Measurements from ENCODE around the gene SLC44A4. TPM values are rescaled to one million over a fixed set of nuclear protein-coding genes. Genes with fewer than 3 reads are reported as not detected.

SLC44A4 gene
- total RNA-seq, 1 donor from 2014 or later = 0.32 TPM

DNA sequence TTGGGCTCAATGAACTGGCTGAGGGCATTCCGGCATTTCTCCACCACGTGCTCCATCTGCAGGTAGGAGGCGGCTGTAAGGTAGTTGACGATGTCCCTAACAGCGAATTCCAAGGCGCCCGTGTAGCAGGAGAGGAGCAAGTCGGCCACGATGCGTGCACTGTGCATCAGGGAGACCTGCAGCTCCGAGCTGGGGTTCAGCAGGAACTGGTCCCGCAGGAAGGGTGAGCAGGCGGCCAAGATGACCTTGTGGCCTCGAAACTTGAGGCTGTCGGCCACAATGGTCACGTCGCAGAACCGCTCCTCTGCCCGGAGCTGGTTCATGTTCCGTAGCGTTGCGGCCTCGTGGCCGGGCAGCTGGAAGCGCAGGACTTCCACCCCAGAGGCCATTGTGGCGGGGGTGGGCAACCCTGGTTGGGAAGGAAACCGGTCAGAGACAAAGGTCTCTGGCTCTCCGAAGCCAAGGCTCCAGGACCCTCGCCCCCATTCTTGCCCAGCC, 22.2 kb upstream of the SLC44A4 start:
- Histone ChIP-seq H3K36me3 (peaks cover 1% of the 10 kb centered on the region), H3K79me2 (ENCODE audit: low read depth) (peaks cover 55% of the 10 kb centered on the region), H3K4me1 (peaks cover 32% of the 10 kb centered on the region), H4K20me1 (ENCODE audit: low read depth) (peaks cover 30% of the 10 kb centered on the region), H2AFZ (replicated peaks) (no peak overlapping the region), H3K9ac (peak overlapping the region; percentile 45), H3K9me3 (ENCODE audit: low read depth) (no peaks in the 10 kb centered on the region), H3K27ac (peak overlapping the region; percentile 58), H3K27me3 (no peaks in the 10 kb centered on the region), H3F3A (ENCODE audit: low read depth) (peaks cover 52% of the 10 kb centered on the region), H3K4me3 (peak overlapping the region; percentile 75), H3K4me2 (peak overlapping the region; percentile 95)
- peak overlapping the region; percentile 86 for H3K4me3 Mint-ChIP-seq
- peak; percentile 29 for DNase-seq (ENCODE audit: low spot score)
- no peaks in the 10 kb centered on the region for H3K9me3 Mint-ChIP-seq
- H3K27me3 Mint-ChIP-seq (ENCODE audit: insufficient read depth, low read depth) = peaks cover 1% of the 10 kb centered on the region
- TF ChIP-seq, protein P1, sequence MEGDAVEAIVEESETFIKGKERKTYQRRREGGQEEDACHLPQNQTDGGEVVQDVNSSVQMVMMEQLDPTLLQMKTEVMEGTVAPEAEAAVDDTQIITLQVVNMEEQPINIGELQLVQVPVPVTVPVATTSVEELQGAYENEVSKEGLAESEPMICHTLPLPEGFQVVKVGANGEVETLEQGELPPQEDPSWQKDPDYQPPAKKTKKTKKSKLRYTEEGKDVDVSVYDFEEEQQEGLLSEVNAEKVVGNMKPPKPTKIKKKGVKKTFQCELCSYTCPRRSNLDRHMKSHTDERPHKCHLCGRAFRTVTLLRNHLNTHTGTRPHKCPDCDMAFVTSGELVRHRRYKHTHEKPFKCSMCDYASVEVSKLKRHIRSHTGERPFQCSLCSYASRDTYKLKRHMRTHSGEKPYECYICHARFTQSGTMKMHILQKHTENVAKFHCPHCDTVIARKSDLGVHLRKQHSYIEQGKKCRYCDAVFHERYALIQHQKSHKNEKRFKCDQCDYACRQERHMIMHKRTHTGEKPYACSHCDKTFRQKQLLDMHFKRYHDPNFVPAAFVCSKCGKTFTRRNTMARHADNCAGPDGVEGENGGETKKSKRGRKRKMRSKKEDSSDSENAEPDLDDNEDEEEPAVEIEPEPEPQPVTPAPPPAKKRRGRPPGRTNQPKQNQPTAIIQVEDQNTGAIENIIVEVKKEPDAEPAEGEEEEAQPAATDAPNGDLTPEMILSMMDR (IDR thresholded peaks at IDR 0.05) = no peak
- TF ChIP-seq EZH2phosphoT487 (IDR thresholded peaks at IDR 0.05) (no peak), EZH2 (IDR thresholded peaks at IDR 0.05) (no peak)
- H3K27ac Mint-ChIP-seq = no peak overlapping the region
- H3K36me3 Mint-ChIP-seq = peaks cover 2% of the 10 kb centered on the region
- H3K4me1 Mint-ChIP-seq = peaks cover 36% of the 10 kb centered on the region

DNA sequence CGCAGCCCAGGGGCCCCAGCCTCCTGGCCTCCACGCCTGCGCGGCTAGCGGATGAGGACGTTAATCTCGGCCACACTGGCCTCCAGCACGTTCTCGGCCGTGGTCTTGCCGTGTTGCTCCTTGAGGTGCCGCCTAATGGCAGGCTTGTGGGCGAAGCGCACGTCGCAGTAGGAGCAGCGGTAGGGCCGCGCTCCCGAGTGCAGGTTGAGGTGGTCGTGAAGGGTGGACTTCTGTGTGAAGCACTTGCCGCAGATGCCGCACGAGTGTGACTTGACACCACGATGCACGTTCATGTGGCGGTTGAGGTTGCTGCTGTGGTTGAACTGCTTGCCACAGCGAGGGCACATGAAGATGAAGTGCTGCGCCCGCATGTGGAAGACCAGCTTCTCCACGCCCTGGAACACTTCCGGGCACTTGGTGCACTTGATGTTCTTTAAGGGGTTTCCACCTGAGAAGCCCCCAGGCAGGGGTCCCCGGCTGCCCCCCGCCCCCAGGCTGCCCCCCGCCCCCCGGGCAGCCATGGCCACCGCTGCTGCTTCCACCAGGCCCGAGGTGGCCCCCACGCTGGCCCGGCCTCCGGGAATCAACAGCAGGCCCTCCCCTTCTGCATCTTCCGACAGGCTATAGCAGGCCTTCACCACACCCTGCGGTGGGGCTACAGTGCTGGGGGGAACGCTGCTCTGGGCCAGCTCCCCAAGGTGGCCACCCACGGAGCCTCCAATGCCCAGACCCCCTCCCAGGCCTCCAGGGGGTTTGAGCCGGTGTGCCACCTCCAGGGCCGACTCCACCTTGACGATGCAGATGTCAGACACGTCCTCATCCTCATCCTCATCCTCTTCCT, 21.3 kb upstream of the SLC44A4 start:
- Histone ChIP-seq H3F3A (ENCODE audit: low read depth) (peaks cover 53% of the 10 kb centered on the region), H3K27me3 (no peaks in the 10 kb centered on the region), H3K4me1 (peaks cover 26% of the 10 kb centered on the region), H3K4me2 (peak overlapping the region; percentile 95), H3K27ac (no peak overlapping the region), H2AFZ (replicated peaks) (no peak overlapping the region), H3K9ac (no peak overlapping the region), H3K4me3 (no peak overlapping the region), H4K20me1 (ENCODE audit: low read depth) (peaks cover 36% of the 10 kb centered on the region), H3K9me3 (ENCODE audit: low read depth) (no peaks in the 10 kb centered on the region), H3K79me2 (ENCODE audit: low read depth) (peaks cover 63% of the 10 kb centered on the region), H3K36me3 (peaks cover 10% of the 10 kb centered on the region)
- no peak overlapping the region for H3K27ac Mint-ChIP-seq
- TF ChIP-seq EZH2 (IDR thresholded peaks at IDR 0.05) = no peak
- TF ChIP-seq, protein P1 (IDR thresholded peaks at IDR 0.05) = no peak
- no peak for TF ChIP-seq EZH2phosphoT487 (IDR thresholded peaks at IDR 0.05)
- H3K9me3 Mint-ChIP-seq = no peaks in the 10 kb centered on the region
- H3K4me1 Mint-ChIP-seq = peaks cover 38% of the 10 kb centered on the region
- peaks cover 8% of the 10 kb centered on the region for H3K36me3 Mint-ChIP-seq
- DNase-seq (ENCODE audit: low spot score) = no peak
- H3K4me3 Mint-ChIP-seq = peak overlapping the region; percentile 86
- H3K27me3 Mint-ChIP-seq (ENCODE audit: insufficient read depth, low read depth) = no peaks in the 10 kb centered on the region

DNA sequence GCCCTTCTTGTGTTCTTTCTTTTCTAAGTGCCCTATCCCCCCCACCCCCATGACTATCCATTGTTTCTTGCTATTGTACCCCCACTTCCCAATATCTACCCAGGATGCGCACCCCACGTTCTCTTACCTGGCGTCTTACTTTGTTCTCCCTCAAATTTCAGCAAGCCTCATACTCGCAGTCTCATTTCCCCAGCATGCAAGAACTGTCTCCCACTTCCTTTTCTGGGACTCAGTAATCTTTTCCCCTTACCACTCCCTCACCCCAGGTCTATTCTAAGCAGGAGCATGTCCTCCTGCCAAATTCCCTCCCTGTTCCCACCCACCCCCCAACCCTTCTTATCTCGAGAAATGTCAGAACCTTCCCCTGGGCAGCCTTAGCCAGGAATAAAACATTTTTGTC, 20.4 kb upstream of the SLC44A4 start:
- H3K9me3 ChIP-seq (ENCODE audit: low read depth) = no peaks in the 10 kb centered on the region
- peaks cover 26% of the 10 kb centered on the region for H3K4me1 ChIP-seq
- TF ChIP-seq EZH2phosphoT487 (IDR thresholded peaks at IDR 0.05) (no peak), EZH2 (IDR thresholded peaks at IDR 0.05) (no peak)
- TF ChIP-seq, protein P1 (IDR thresholded peaks at IDR 0.05) = no peak
- H4K20me1 ChIP-seq (ENCODE audit: low read depth) = peaks cover 36% of the 10 kb centered on the region
- H3K9ac ChIP-seq = no peak overlapping the region
- Mint-ChIP-seq H3K36me3 (peaks cover 8% of the 10 kb centered on the region), H3K9me3 (no peaks in the 10 kb centered on the region), H3K27ac (no peak overlapping the region), H3K4me1 (peaks cover 38% of the 10 kb centered on the region), H3K27me3 (ENCODE audit: insufficient read depth, low read depth) (no peaks in the 10 kb centered on the region), H3K4me3 (peak overlapping the region; percentile 76)
- peaks cover 67% of the 10 kb centered on the region for H3K79me2 ChIP-seq (ENCODE audit: low read depth)
- H3K27me3 ChIP-seq = no peaks in the 10 kb centered on the region
- peaks cover 53% of the 10 kb centered on the region for H3F3A ChIP-seq (ENCODE audit: low read depth)
- no peak overlapping the region for H3K4me3 ChIP-seq
- H2AFZ ChIP-seq (replicated peaks) = no peak overlapping the region
- peak overlapping the region; percentile 97 for H3K4me2 ChIP-seq
- no peak overlapping the region for H3K27ac ChIP-seq
- no peak for DNase-seq (ENCODE audit: low spot score)
- H3K36me3 ChIP-seq = peaks cover 13% of the 10 kb centered on the region
